PFSK-1 (cell line): Measurements from ENCODE around the gene PSMB2.

ENCODE experiments used
- FOXP2 ChIP-seq: optimal IDR thresholded peaks from 2 replicates; pipeline ENCODE3; 2011; ENCODE audit warnings: borderline replicate concordance, control low read depth, inconsistent platforms; ENCODE audit not compliant: insufficient read depth; ENCODE audit errors: extremely low read length, extremely low read depth
- POLR2AphosphoS5 ChIP-seq: IDR thresholded peaks from 2 replicates; pipeline ENCODE4 v1.6.1; 2012; ENCODE audit warnings: low read depth, mild to moderate bottlenecking, control low read depth, low read length, moderate library complexity
- SIN3A ChIP-seq: IDR thresholded peaks from 2 replicates; pipeline ENCODE4 v1.6.1; 2012; ENCODE audit warnings: mild to moderate bottlenecking, low read length, moderate library complexity, borderline replicate concordance; ENCODE audit not compliant: insufficient read depth
- TAF1 ChIP-seq: IDR thresholded peaks from 2 replicates; pipeline ENCODE4 v1.6.1; 2012; ENCODE audit warnings: low read length, control low read depth, borderline replicate concordance; ENCODE audit not compliant: insufficient read depth
- TF ChIP-seq, protein P1 (sequence below), 2 experiments: IDR thresholded peaks; 2 replicates each; pipeline versions ENCODE4 v1.6.1 to v1.8.0; 2011 to 2012; ENCODE audit warnings: low read depth in 2 of 2, low read length in 2 of 2, control low read depth in 1 of 2, inconsistent platforms in 1 of 2, mild to moderate bottlenecking in 1 of 2, moderate library complexity in 1 of 2; ENCODE audit not compliant: insufficient read depth in 1 of 2

Gene PSMB2

DNA sequence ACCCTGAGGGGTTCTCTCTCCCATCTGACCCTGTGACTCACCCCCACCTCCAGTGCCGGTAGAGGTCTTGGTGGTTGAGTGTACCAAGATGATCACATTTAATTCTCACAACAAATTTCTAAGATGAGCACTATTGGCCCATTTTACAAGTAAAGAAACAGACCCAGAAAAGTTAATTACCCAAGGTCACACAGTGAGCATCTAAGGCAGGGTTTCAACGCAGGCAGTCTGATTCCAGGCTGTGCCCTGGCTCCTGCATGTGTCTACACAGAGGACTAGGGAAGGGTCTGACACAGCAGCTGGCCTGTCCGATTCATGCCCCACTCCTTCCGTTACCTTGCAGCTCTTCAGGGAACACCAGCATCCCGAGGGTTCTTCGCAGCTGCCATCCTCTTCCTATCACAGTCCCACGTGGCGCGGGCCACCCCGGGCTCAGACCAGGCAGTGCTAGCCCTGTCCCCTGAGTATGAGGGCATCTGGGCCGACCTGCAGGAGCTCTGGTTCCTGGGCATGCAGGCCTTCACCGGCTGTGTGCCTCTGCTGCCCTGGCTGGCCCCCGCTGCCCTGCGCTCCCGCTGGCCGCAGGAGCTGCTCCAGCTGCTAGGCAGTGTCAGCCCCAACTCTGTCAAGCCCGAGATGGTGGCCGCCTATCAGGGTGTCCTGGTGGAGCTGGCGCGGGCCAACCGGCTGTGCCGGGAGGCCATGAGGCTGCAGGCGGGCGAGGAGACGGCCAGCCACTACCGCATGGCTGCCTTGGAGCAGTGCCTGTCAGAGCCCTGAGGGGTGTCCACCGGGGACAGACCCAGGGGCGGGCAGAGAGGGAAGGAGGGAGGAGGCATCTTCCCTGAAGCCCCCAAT lies 76.2 kb downstream of the PSMB2 start:
- TF ChIP-seq TAF1, result no peak
- TF ChIP-seq, protein P1, sequence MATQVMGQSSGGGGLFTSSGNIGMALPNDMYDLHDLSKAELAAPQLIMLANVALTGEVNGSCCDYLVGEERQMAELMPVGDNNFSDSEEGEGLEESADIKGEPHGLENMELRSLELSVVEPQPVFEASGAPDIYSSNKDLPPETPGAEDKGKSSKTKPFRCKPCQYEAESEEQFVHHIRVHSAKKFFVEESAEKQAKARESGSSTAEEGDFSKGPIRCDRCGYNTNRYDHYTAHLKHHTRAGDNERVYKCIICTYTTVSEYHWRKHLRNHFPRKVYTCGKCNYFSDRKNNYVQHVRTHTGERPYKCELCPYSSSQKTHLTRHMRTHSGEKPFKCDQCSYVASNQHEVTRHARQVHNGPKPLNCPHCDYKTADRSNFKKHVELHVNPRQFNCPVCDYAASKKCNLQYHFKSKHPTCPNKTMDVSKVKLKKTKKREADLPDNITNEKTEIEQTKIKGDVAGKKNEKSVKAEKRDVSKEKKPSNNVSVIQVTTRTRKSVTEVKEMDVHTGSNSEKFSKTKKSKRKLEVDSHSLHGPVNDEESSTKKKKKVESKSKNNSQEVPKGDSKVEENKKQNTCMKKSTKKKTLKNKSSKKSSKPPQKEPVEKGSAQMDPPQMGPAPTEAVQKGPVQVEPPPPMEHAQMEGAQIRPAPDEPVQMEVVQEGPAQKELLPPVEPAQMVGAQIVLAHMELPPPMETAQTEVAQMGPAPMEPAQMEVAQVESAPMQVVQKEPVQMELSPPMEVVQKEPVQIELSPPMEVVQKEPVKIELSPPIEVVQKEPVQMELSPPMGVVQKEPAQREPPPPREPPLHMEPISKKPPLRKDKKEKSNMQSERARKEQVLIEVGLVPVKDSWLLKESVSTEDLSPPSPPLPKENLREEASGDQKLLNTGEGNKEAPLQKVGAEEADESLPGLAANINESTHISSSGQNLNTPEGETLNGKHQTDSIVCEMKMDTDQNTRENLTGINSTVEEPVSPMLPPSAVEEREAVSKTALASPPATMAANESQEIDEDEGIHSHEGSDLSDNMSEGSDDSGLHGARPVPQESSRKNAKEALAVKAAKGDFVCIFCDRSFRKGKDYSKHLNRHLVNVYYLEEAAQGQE (IDR thresholded peaks at IDR 0.05; ENCODE audit: insufficient read depth in 1 of 2, low read depth in 2 of 2, low read length in 2 of 2), result no peak
- TF ChIP-seq FOXP2, result no peak
- TF ChIP-seq SIN3A, result no peak
- TF ChIP-seq POLR2AphosphoS5, result no peak

DNA sequence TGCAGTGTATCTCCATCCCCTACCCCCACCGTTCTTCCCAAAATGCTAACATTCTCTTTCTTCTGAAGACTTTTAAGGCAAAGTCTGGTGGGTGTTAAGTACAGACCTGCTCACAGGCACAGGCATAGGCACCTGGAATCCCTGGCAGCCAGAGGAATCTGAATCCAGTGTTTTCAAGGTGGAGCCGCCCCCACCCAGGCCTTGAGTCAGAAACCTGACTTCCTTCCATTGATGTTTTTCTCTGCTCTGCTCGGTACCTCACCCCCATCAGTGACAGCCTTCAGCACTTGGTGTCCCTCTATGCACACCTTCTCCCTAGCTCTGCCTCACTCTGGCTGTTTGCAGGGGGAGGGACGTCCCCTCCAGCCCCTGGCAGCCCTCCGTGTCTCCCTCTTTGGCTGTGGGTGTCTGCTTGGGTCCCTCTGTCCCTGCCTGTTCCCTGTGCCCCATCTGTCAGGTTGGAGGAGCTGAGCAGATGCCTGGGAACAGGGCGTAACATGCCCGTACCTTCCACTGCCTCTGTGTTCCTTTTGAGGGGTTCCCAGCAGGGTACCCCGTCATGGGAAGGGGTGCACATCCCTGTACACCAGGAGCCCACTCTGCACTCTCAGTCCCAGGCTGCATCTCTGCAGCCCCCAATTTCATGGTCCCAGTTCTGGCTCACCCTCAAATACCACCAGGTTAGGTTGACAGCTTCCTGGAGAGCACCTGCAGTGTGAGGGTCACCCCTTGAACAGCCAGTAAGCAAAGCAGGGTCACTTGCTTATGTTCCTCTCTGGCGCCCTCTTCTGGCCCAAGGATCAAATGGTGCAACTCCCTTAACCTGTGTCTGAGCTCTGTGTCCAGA lies 77.1 kb downstream of the PSMB2 start:
- TF ChIP-seq, protein P1 (IDR thresholded peaks at IDR 0.05; ENCODE audit: insufficient read depth in 1 of 2, low read depth in 2 of 2, low read length in 2 of 2), result no peak
- TF ChIP-seq FOXP2 (no peak), TAF1 (no peak), POLR2AphosphoS5 (no peak), SIN3A (no peak)

DNA sequence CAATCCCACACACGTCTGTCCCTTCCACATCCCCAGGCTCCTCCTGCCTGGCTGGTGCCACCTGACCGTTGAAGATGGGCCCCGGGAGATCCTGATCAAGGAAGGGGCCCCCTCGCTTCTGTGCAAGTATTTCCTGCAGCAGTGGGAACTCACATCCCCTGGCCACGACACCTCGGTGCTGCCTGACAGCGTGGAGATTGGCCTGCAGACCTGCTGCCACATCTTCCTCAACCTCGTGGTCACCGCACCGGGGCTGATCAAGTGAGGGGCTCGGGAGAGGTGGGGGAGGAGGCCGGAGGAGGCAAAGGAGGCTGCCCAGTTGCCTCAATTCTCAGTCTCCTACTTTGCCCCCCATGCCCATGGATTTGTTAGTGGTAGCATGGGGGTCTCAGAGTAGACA lies 78.2 kb downstream of the PSMB2 start:
- TF ChIP-seq SIN3A (no peak), POLR2AphosphoS5 (no peak), FOXP2 (no peak)

DNA sequence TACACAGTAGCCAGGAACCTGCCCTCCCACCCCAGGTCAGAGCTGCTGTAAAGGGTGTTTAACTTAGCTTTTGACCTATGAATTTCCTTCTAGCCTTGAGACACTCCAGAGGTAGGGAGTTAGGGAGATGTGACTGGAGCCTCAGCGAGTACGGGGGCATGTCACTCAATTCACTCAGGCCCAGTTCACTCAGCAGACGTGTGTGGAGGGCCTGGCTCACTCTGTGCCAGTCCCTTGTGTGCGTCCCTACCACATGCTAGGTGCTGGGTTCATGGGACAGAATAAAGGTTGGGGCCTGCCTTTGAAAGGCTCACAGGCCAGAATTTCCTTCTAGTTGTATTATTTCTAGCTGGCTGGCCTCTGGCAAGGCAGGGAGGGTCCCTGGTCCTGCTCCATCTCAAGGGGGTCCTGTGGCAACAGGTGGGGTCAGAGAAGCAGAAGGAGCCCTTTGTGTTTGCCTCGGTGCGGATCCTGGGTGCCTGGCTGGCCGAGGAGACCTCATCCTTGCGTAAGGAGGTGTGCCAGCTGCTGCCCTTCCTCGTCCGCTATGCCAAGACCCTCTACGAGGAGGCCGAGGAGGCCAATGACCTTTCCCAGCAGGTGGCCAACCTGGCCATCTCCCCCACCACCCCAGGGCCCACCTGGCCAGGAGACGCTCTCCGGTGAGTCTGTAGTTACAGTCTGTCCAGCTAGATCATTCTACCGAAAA lies 79.2 kb downstream of the PSMB2 start:
- no peak for TF ChIP-seq FOXP2
- no peak for TF ChIP-seq POLR2AphosphoS5
- TF ChIP-seq, protein P1 (IDR thresholded peaks at IDR 0.05; ENCODE audit: insufficient read depth in 1 of 2, low read depth in 2 of 2, low read length in 2 of 2), result no peak
- no peak for TF ChIP-seq SIN3A
- no peak for TF ChIP-seq TAF1
